ENCODE results near the gene TTN. TPM values are rescaled to one million over a fixed set of nuclear protein-coding genes. Genes with fewer than 3 reads are reported as not detected.

TTN gene
- total and polyA plus RNA-seq, 4 donors: 0.98 to 4.5 (median 1.9) TPM

- H3K9me3 ChIP-seq (ENCODE audit: control insufficient read depth, insufficient read depth, low read length): no peaks in the 10 kb centered on the region
- H3K4me1 ChIP-seq (ENCODE audit: control insufficient read depth, insufficient read depth, low read length): no peaks in the 10 kb centered on the region
- no peaks in the 10 kb centered on the region for H3K36me3 ChIP-seq (ENCODE audit: control insufficient read depth, insufficient read depth, low read length)
- WGBS (ENCODE audit: insufficient coverage): no CpG with 5 or more reads among the region's 2 CpGs
- peak; percentile 22 to 88 (median 50) for DNase-seq (ENCODE audit: low read depth in 4 of 6, low spot score in 6 of 6)
- H3K4me3 ChIP-seq (ENCODE audit: low read depth, low read length): no peak overlapping the region
- H3K27me3 ChIP-seq (ENCODE audit: control insufficient read depth, insufficient read depth, low read length): no peaks in the 10 kb centered on the region
- no peak overlapping the region for H3K27ac ChIP-seq (ENCODE audit: low read depth, low read length)
These were observed 11.0 kb downstream of the TTN start for GRCh38 chr2:178796079-178796677.

DNA sequence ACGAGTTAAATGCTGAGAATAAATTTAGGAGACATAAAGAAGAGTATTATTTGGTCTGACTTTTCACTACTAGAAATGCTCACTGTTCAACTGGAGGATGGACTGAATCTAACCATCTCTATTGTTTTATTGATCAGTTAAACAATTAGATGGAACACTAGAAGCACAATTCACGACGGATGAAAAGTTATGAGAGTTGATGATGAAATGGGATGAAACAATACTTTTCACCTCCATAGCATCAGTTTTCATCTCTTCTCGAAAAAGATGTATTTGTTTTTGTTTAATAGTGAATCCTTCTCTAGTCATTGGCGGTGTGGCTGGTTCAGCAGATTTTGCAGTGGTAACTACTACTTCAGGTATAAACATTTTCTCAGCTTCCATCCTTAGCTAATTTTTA, 19.3 kb downstream of the TTN start:
- no CpG with 5 or more reads among the region's 5 CpGs for WGBS (ENCODE audit: insufficient coverage)
- no peaks in the 10 kb centered on the region for H3K27me3 ChIP-seq (ENCODE audit: control insufficient read depth, insufficient read depth, low read length)
- H3K4me1 ChIP-seq (ENCODE audit: control insufficient read depth, insufficient read depth, low read length): no peaks in the 10 kb centered on the region
- H3K4me3 ChIP-seq (ENCODE audit: low read depth, low read length): no peak overlapping the region
- no peaks in the 10 kb centered on the region for H3K36me3 ChIP-seq (ENCODE audit: control insufficient read depth, insufficient read depth, low read length)
- H3K9me3 ChIP-seq (ENCODE audit: control insufficient read depth, insufficient read depth, low read length): no peaks in the 10 kb centered on the region
- H3K27ac ChIP-seq (ENCODE audit: low read depth, low read length): no peak overlapping the region
- DNase-seq (ENCODE audit: low read depth in 4 of 6, low spot score in 6 of 6): no peak

DNA sequence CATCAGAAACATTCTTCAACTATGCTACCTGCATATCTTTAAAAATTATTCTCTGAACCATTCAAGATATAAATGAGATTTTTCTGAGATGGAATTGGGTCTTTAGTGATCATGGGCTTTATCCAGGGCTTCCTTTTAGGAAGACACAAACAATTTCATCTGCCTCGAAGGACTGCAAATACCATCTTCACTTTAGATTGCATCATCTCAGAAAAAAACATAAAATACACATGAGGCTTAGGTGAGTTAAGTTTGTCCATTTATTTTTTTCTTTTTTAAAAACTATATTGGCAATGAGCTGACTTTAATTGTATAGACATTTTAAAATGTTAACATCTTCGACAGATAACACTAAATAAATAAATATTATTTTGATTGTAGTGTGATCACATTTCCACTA, 20.1 kb downstream of the TTN start:
- WGBS (ENCODE audit: insufficient coverage): no CpG with 5 or more reads among the region's 2 CpGs
- H3K4me1 ChIP-seq (ENCODE audit: control insufficient read depth, insufficient read depth, low read length): no peaks in the 10 kb centered on the region
- H3K4me3 ChIP-seq (ENCODE audit: low read depth, low read length): no peak overlapping the region
- DNase-seq (ENCODE audit: low read depth in 4 of 6, low spot score in 6 of 6): no peak
- no peaks in the 10 kb centered on the region for H3K36me3 ChIP-seq (ENCODE audit: control insufficient read depth, insufficient read depth, low read length)
- no peaks in the 10 kb centered on the region for H3K27me3 ChIP-seq (ENCODE audit: control insufficient read depth, insufficient read depth, low read length)
- H3K27ac ChIP-seq (ENCODE audit: low read depth, low read length): no peak overlapping the region
- no peaks in the 10 kb centered on the region for H3K9me3 ChIP-seq (ENCODE audit: control insufficient read depth, insufficient read depth, low read length)

GRCh38 chr2:178783889-178784288, 23.3 kb downstream of the TTN start:
- WGBS (ENCODE audit: insufficient coverage): 89% methylated on average over 3 of the region's 10 CpGs
- no peak overlapping the region for H3K4me3 ChIP-seq (ENCODE audit: low read depth, low read length)

DNA sequence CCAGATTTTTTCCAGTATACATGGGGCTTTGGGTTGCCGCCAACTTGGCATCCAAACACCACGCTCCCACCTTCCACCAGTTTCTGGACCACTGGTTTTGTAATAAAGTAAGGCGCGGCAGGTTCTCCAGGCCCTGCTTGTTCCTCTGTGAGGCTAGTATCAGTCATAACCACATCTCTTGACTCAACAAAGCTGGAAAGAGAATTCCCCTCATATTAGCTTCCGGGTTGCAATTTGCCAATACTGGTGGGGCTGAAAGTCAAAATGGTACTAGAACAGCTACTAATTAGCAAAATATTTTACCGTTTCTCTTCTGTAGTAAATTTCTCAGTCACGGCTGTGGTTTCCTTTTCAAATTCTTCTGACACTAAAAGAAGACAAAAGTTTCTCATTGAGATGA, 25.0 kb downstream of the TTN start:
- H3K9me3 ChIP-seq (ENCODE audit: control insufficient read depth, insufficient read depth, low read length): no peaks in the 10 kb centered on the region
- H3K4me1 ChIP-seq (ENCODE audit: control insufficient read depth, insufficient read depth, low read length): no peaks in the 10 kb centered on the region
- H3K36me3 ChIP-seq (ENCODE audit: control insufficient read depth, insufficient read depth, low read length): no peaks in the 10 kb centered on the region
- H3K27me3 ChIP-seq (ENCODE audit: control insufficient read depth, insufficient read depth, low read length): no peaks in the 10 kb centered on the region
- 100% methylated on average over 4 of the region's 7 CpGs for WGBS (ENCODE audit: insufficient coverage)
- H3K4me3 ChIP-seq (ENCODE audit: low read depth, low read length): no peak overlapping the region
- DNase-seq (ENCODE audit: low read depth in 4 of 6, low spot score in 6 of 6): no peak
- no peak overlapping the region for H3K27ac ChIP-seq (ENCODE audit: low read depth, low read length)

More at GRCh38 chr2:178783889-178784288, 23.3 kb downstream of the TTN start:
- H3K4me1 ChIP-seq (ENCODE audit: control insufficient read depth, insufficient read depth, low read length): no peaks in the 10 kb centered on the region
- H3K36me3 ChIP-seq (ENCODE audit: control insufficient read depth, insufficient read depth, low read length): no peaks in the 10 kb centered on the region
- H3K27ac ChIP-seq (ENCODE audit: low read depth, low read length): no peak overlapping the region
- H3K27me3 ChIP-seq (ENCODE audit: control insufficient read depth, insufficient read depth, low read length): no peaks in the 10 kb centered on the region
- no peaks in the 10 kb centered on the region for H3K9me3 ChIP-seq (ENCODE audit: control insufficient read depth, insufficient read depth, low read length)
- no peak for DNase-seq (ENCODE audit: low read depth in 4 of 6, low spot score in 6 of 6)

DNA sequence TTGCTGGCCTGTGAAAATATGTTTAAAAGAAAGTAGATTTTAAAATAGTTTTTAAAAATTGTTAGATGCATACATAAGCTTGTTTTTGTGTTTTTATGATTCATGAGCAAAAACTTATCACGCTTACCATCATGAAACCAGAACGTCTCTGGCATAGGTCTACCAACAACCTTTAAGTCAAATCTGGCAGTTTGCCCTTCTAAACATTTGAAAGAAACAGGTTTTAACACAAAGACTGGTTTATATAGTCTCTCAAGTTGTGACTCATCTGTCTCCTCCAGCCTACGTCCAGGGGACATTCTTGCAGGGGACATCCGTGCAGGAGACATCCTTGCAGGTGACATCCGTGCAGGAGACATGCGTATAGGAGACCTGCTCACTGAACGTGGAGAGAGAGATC, 29.6 kb downstream of the TTN start:
- no peak overlapping the region for H3K4me3 ChIP-seq (ENCODE audit: low read depth, low read length)
- H3K27me3 ChIP-seq (ENCODE audit: control insufficient read depth, insufficient read depth, low read length): no peaks in the 10 kb centered on the region
- no peaks in the 10 kb centered on the region for H3K36me3 ChIP-seq (ENCODE audit: control insufficient read depth, insufficient read depth, low read length)
- no peak for DNase-seq (ENCODE audit: low read depth in 4 of 6, low spot score in 6 of 6)
- no peaks in the 10 kb centered on the region for H3K9me3 ChIP-seq (ENCODE audit: control insufficient read depth, insufficient read depth, low read length)
- 88% methylated on average over 4 of the region's 7 CpGs for whole genome bisulfite sequencing (ENCODE audit: insufficient coverage)
- no peak overlapping the region for H3K27ac ChIP-seq (ENCODE audit: low read depth, low read length)
- no peaks in the 10 kb centered on the region for H3K4me1 ChIP-seq (ENCODE audit: control insufficient read depth, insufficient read depth, low read length)

GRCh38 chr2:178776751-178777150, 30.5 kb downstream of the TTN start:
- DNase-seq (ENCODE audit: low read depth in 4 of 6, low spot score in 6 of 6): no peak
- no peaks in the 10 kb centered on the region for H3K36me3 ChIP-seq (ENCODE audit: control insufficient read depth, insufficient read depth, low read length)
- no peak overlapping the region for H3K27ac ChIP-seq (ENCODE audit: low read depth, low read length)
- H3K4me1 ChIP-seq (ENCODE audit: control insufficient read depth, insufficient read depth, low read length): no peaks in the 10 kb centered on the region
- 92% methylated on average over 2 of the region's 4 CpGs for WGBS (ENCODE audit: insufficient coverage)
- no peaks in the 10 kb centered on the region for H3K9me3 ChIP-seq (ENCODE audit: control insufficient read depth, insufficient read depth, low read length)
- H3K4me3 ChIP-seq (ENCODE audit: low read depth, low read length): no peak overlapping the region
- no peaks in the 10 kb centered on the region for H3K27me3 ChIP-seq (ENCODE audit: control insufficient read depth, insufficient read depth, low read length)

- Histone ChIP-seq H3K27me3 (ENCODE audit: control insufficient read depth, insufficient read depth, low read length) (no peaks in the 10 kb centered on the region), H3K36me3 (ENCODE audit: control insufficient read depth, insufficient read depth, low read length) (no peaks in the 10 kb centered on the region), H3K27ac (ENCODE audit: low read depth, low read length) (no peak overlapping the region), H3K4me3 (ENCODE audit: low read depth, low read length) (no peak overlapping the region), H3K9me3 (ENCODE audit: control insufficient read depth, insufficient read depth, low read length) (no peaks in the 10 kb centered on the region), H3K4me1 (ENCODE audit: control insufficient read depth, insufficient read depth, low read length) (no peaks in the 10 kb centered on the region)
- no peak for DNase-seq (ENCODE audit: low read depth in 4 of 6, low spot score in 6 of 6)
- 97% methylated on average over 7 of the region's 7 CpGs for WGBS (ENCODE audit: insufficient coverage)
These were observed 31.2 kb downstream of the TTN start for GRCh38 chr2:178775975-178776374.

DNA sequence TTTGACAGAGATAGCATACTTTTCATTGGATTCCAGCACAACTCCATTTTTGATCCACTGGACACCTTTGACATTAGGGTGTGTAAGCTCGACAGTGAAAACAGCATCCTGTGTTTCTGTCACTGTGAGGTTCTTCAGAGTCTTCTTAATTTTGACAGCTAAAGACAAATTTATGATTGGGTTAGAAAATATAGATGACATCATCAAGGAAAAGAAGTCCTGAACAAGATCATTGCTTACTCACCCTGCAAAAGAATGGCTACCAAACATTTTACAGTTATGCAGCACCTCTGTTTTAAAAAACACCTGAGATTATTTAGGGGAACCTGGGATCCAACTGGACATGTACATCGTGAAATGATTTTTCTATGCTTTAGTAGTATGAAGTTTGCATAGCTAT, 36.7 kb downstream of the TTN start:
- Histone ChIP-seq H3K4me1 (ENCODE audit: control insufficient read depth, insufficient read depth, low read length) (no peaks in the 10 kb centered on the region), H3K27ac (ENCODE audit: low read depth, low read length) (no peak overlapping the region), H3K36me3 (ENCODE audit: control insufficient read depth, insufficient read depth, low read length) (no peaks in the 10 kb centered on the region), H3K9me3 (ENCODE audit: control insufficient read depth, insufficient read depth, low read length) (no peaks in the 10 kb centered on the region), H3K4me3 (ENCODE audit: low read depth, low read length) (no peak overlapping the region), H3K27me3 (ENCODE audit: control insufficient read depth, insufficient read depth, low read length) (no peaks in the 10 kb centered on the region)
- WGBS (ENCODE audit: insufficient coverage): 100% methylated on average over 1 of the region's 2 CpGs
- no peak for DNase-seq (ENCODE audit: low read depth in 4 of 6, low spot score in 6 of 6)
